Measurements from ENCODE around the gene BMP2K.
"Not testable (repeated sequence)": the region's sequence is repeated elsewhere in the genome, so short reads cannot be mapped to it uniquely, and the experiment has no call there.

Gene BMP2K

GRCh38 chr4:78775303-78776078 lies 659 bp upstream of the BMP2K start:
- Mint-ChIP-seq H3K4me3 (peak overlapping the region; percentile 93), H3K4me1 (peaks cover 24% of the 10 kb centered on the region), H3K27ac (peak overlapping the region; percentile 91), H3K36me3 (no peaks in the 10 kb centered on the region), H3K9me3 (no peaks in the 10 kb centered on the region), H3K27me3 (no peaks in the 10 kb centered on the region)

GRCh38 chr4:78776729-78777575 lies 802 bp downstream of the BMP2K start:
- Mint-ChIP-seq H3K36me3 (no peaks in the 10 kb centered on the region), H3K27ac (peak overlapping the region; percentile 87), H3K9me3 (no peaks in the 10 kb centered on the region), H3K4me1 (peaks cover 24% of the 10 kb centered on the region), H3K4me3 (peak overlapping the region; percentile 91), H3K27me3 (no peaks in the 10 kb centered on the region)

- H3K9me3 Mint-ChIP-seq = no peaks in the 10 kb centered on the region
- peak overlapping the region; percentile 87 for H3K27ac Mint-ChIP-seq
- H3K27me3 Mint-ChIP-seq = no peaks in the 10 kb centered on the region
- H3K4me1 Mint-ChIP-seq = peaks cover 24% of the 10 kb centered on the region
- no peaks in the 10 kb centered on the region for H3K36me3 Mint-ChIP-seq
- H3K4me3 Mint-ChIP-seq = peak overlapping the region; percentile 91
These were observed 1.4 kb downstream of the BMP2K start for GRCh38 chr4:78777576-78777940.

GRCh38 chr4:78778530-78778929 lies 2.4 kb downstream of the BMP2K start:
- Mint-ChIP-seq H3K27me3 (no peaks in the 10 kb centered on the region), H3K27ac (no peak overlapping the region), H3K4me1 (peaks cover 24% of the 10 kb centered on the region), H3K36me3 (no peaks in the 10 kb centered on the region), H3K9me3 (no peaks in the 10 kb centered on the region), H3K4me3 (no peak overlapping the region)

GRCh38 chr4:78779280-78779679 lies 3.1 kb downstream of the BMP2K start:
- Mint-ChIP-seq H3K27me3 (no peaks in the 10 kb centered on the region), H3K36me3 (no peaks in the 10 kb centered on the region), H3K27ac (no peak overlapping the region), H3K4me3 (no peak overlapping the region), H3K9me3 (no peaks in the 10 kb centered on the region), H3K4me1 (peaks cover 28% of the 10 kb centered on the region)

GRCh38 chr4:78780093-78780492 lies 3.9 kb downstream of the BMP2K start:
- no peaks in the 10 kb centered on the region for H3K27me3 Mint-ChIP-seq
- no peak overlapping the region for H3K4me3 Mint-ChIP-seq
- no peak overlapping the region for H3K27ac Mint-ChIP-seq

GRCh38 chr4:78781139-78781538 lies 5.0 kb downstream of the BMP2K start:
- Mint-ChIP-seq H3K4me3 (no peak overlapping the region), H3K27me3 (no peaks in the 10 kb centered on the region), H3K9me3 (no peaks in the 10 kb centered on the region), H3K4me1 (peaks cover 26% of the 10 kb centered on the region), H3K27ac (no peak overlapping the region), H3K36me3 (no peaks in the 10 kb centered on the region)

More at GRCh38 chr4:78780093-78780492, 3.9 kb downstream of the BMP2K start:
- peaks cover 24% of the 10 kb centered on the region for H3K4me1 Mint-ChIP-seq
- H3K36me3 Mint-ChIP-seq = no peaks in the 10 kb centered on the region
- H3K9me3 Mint-ChIP-seq = no peaks in the 10 kb centered on the region

GRCh38 chr4:78781924-78782323 lies 5.8 kb downstream of the BMP2K start:
- H3K36me3 Mint-ChIP-seq = no peaks in the 10 kb centered on the region
- no peak overlapping the region for H3K4me3 Mint-ChIP-seq
- peaks cover 26% of the 10 kb centered on the region for H3K4me1 Mint-ChIP-seq
- H3K27me3 Mint-ChIP-seq = no peaks in the 10 kb centered on the region
- H3K27ac Mint-ChIP-seq = no peak overlapping the region
- H3K9me3 Mint-ChIP-seq = no peaks in the 10 kb centered on the region

GRCh38 chr4:78784236-78784865 lies 8.2 kb downstream of the BMP2K start:
- no peaks in the 10 kb centered on the region for H3K9me3 Mint-ChIP-seq
- peaks cover 30% of the 10 kb centered on the region for H3K4me1 Mint-ChIP-seq
- H3K4me3 Mint-ChIP-seq = no peak overlapping the region
- no peaks in the 10 kb centered on the region for H3K36me3 Mint-ChIP-seq
- no peaks in the 10 kb centered on the region for H3K27me3 Mint-ChIP-seq
- H3K27ac Mint-ChIP-seq = no peak overlapping the region

- no peaks in the 10 kb centered on the region for H3K27me3 Mint-ChIP-seq
- H3K27ac Mint-ChIP-seq = no peak overlapping the region
- peaks cover 4% of the 10 kb centered on the region for H3K36me3 Mint-ChIP-seq
- H3K4me1 Mint-ChIP-seq = peaks cover 37% of the 10 kb centered on the region
- H3K4me3 Mint-ChIP-seq = no peak overlapping the region
- no peaks in the 10 kb centered on the region for H3K9me3 Mint-ChIP-seq
These were observed 11.3 kb downstream of the BMP2K start for GRCh38 chr4:78787392-78788006.

GRCh38 chr4:78788007-78788889 lies 12.1 kb downstream of the BMP2K start:
- Mint-ChIP-seq H3K36me3 (peaks cover 4% of the 10 kb centered on the region), H3K27me3 (no peaks in the 10 kb centered on the region), H3K9me3 (no peaks in the 10 kb centered on the region), H3K4me1 (peaks cover 37% of the 10 kb centered on the region), H3K27ac (no peak overlapping the region), H3K4me3 (no peak overlapping the region)

GRCh38 chr4:78795594-78796416 lies 19.7 kb downstream of the BMP2K start:
- H3K4me1 Mint-ChIP-seq = peaks cover 23% of the 10 kb centered on the region
- not testable (repeated sequence) for H3K27ac Mint-ChIP-seq, H3K9me3 Mint-ChIP-seq, H3K27me3 Mint-ChIP-seq, H3K4me3 Mint-ChIP-seq
- peaks cover 13% of the 10 kb centered on the region for H3K36me3 Mint-ChIP-seq

- no peaks in the 10 kb centered on the region for H3K9me3 Mint-ChIP-seq
- no peak overlapping the region for H3K27ac Mint-ChIP-seq
- no peak overlapping the region for H3K4me3 Mint-ChIP-seq
- no peaks in the 10 kb centered on the region for H3K27me3 Mint-ChIP-seq
- peaks cover 9% of the 10 kb centered on the region for H3K36me3 Mint-ChIP-seq
- H3K4me1 Mint-ChIP-seq = peaks cover 25% of the 10 kb centered on the region
These were observed 20.4 kb downstream of the BMP2K start for GRCh38 chr4:78796526-78796925.

- no peaks in the 10 kb centered on the region for H3K27me3 Mint-ChIP-seq
- no peaks in the 10 kb centered on the region for H3K9me3 Mint-ChIP-seq
- no peak overlapping the region for H3K4me3 Mint-ChIP-seq
- peaks cover 26% of the 10 kb centered on the region for H3K4me1 Mint-ChIP-seq
- peaks cover 11% of the 10 kb centered on the region for H3K36me3 Mint-ChIP-seq
- no peak overlapping the region for H3K27ac Mint-ChIP-seq
These were observed 21.7 kb downstream of the BMP2K start for GRCh38 chr4:78797777-78798284.

Data from activated naive CD4-positive, alpha-beta T cell treated with anti-CD3 and anti-CD28 coated beads, Interleukin-2, amount 50 U/mL, for 24 hours (primary cell).